Measurements from ENCODE around the gene EFCAB7.

DNA sequence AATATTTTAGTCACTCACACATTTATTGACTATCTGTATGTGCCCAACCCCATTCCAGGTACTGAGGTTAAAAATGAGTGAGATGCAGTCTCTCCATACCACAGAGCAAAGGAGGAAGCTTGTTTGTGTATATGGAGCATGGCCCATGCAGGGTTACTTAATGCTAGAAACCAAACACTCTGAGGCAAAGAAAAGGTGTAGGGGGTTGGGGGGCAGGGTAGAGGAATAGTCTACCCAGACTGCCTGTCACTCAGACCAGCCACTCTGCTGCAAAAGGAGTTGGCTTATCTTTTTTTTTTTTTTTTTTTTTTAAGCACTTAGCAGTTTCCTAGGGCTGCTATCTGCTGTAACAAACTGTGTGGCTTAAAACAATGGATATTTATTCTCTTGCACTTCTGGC is 89.6 kb downstream of the EFCAB7 start:
- TF ChIP-seq POLR2A (IDR thresholded peaks at IDR 0.05; ENCODE audit: low read depth, low read length) (no peak), MYC (IDR thresholded peaks at IDR 0.05; ENCODE audit: low read depth, low read length) (no peak), POLR2AphosphoS5 (IDR thresholded peaks at IDR 0.05; ENCODE audit: insufficient read depth, low read depth, low read length) (no peak), EZH2 (IDR thresholded peaks at IDR 0.05; ENCODE audit: borderline replicate concordance, low read depth, low read length, severe bottlenecking) (no peak), FOS (IDR thresholded peaks at IDR 0.05; ENCODE audit: borderline replicate concordance, insufficient read depth, low read length) (no peak), JUN (IDR thresholded peaks at IDR 0.05; ENCODE audit: borderline replicate concordance, insufficient read depth, insufficient read length, low read depth) (no peak)
- TF ChIP-seq, protein P1, sequence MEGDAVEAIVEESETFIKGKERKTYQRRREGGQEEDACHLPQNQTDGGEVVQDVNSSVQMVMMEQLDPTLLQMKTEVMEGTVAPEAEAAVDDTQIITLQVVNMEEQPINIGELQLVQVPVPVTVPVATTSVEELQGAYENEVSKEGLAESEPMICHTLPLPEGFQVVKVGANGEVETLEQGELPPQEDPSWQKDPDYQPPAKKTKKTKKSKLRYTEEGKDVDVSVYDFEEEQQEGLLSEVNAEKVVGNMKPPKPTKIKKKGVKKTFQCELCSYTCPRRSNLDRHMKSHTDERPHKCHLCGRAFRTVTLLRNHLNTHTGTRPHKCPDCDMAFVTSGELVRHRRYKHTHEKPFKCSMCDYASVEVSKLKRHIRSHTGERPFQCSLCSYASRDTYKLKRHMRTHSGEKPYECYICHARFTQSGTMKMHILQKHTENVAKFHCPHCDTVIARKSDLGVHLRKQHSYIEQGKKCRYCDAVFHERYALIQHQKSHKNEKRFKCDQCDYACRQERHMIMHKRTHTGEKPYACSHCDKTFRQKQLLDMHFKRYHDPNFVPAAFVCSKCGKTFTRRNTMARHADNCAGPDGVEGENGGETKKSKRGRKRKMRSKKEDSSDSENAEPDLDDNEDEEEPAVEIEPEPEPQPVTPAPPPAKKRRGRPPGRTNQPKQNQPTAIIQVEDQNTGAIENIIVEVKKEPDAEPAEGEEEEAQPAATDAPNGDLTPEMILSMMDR (IDR thresholded peaks at IDR 0.05; ENCODE audit: extremely low read depth in 1 of 2, insufficient read depth in 1 of 2, low read depth in 1 of 2, low read length in 2 of 2): no peak
- TF ChIP-seq, protein P2, sequence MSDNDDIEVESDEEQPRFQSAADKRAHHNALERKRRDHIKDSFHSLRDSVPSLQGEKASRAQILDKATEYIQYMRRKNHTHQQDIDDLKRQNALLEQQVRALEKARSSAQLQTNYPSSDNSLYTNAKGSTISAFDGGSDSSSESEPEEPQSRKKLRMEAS (IDR thresholded peaks at IDR 0.05; ENCODE audit: insufficient read depth, insufficient read length): no peak

Measured in endothelial cell of umbilical vein (primary cell).